HepG2 (cell line): Measurements from ENCODE around the gene IRX4. TPM values are rescaled to one million over a fixed set of nuclear protein-coding genes. Genes with fewer than 3 reads are reported as not detected.

ENCODE experiments used
- ATAC-seq: fragments of 200-7000 bp; cut with Tn5 transposase; 3 replicates; pipeline ENCODE4 v1.9.1; 2020; ENCODE audit warnings: mild to moderate bottlenecking, moderate library complexity
- BruUV-seq: library from RNA; stranded (reverse); fragments of 400-500 nt; replicated peaks from 2 replicates; lab custom pipeline; 2021; lab: Mats Ljungman, UMichigan
- CTCF ChIA-PET: fragments of 300-600 bp; formaldehyde crosslinking; extraction: SDS; loops from one replicate; lab custom pipeline; 2021; ENCODE audit warnings: low total read pairs, inconsistent platforms, low intra/inter-chr PET ratio; lab: Yijun Ruan, JAX
- POLR2A ChIA-PET: fragments of 350-600 bp; sonication (Branson Sonifier 250); formaldehyde crosslinking; loops from one replicate; lab custom pipeline; 2020; ENCODE audit warnings: antibody characterized with exemption, inconsistent platforms; lab: Yijun Ruan, JAX
- DNase-seq: peaks from one replicate; pipeline ENCODE4 v3.0.0-alpha.2; 2015; ENCODE audit warnings: low spot score
- FAIRE-seq: peaks from 3 replicates; lab custom pipeline; 2011; peaks lifted over from hg19 to GRCh38; lab: Jason Lieb, UNC
- H2AFZ ChIP-seq: one replicate; pipeline ENCODE4 v1.6.1; 2011; ENCODE audit warnings: low read length, inconsistent platforms
- H3K27ac ChIP-seq: fragments of 300-600 bp; 3 replicates; pipeline ENCODE4 v1.8.0; 2011; ENCODE audit warnings: mixed run types, mild to moderate bottlenecking, mixed read lengths, low read length, inconsistent platforms; ENCODE audit not compliant: insufficient read depth; ENCODE audit errors: extremely low read length
- H3K27me3 ChIP-seq, 2 experiments: fragments of 200-600 bp in 1 of 2; 2 replicates in 1 of 2; 3 replicates in 1 of 2; pipeline versions ENCODE4 v1.6.0 to v1.8.0; 2011; ENCODE audit warnings: low read length in 2 of 2, mild to moderate bottlenecking in 2 of 2, moderate library complexity in 2 of 2, inconsistent platforms in 1 of 2; ENCODE audit not compliant: insufficient read depth in 2 of 2, control insufficient read depth in 1 of 2
- H3K36me3 ChIP-seq, 2 experiments: fragments of 200-600 bp in 1 of 2; replicated peaks in 1 of 2; 2 replicates in 1 of 2; 3 replicates in 1 of 2; pipeline versions ENCODE4 v1.5.1 to v1.8.0; 2011; ENCODE audit warnings: low read length in 2 of 2, inconsistent platforms in 1 of 2; ENCODE audit not compliant: insufficient read depth in 2 of 2, control insufficient read depth in 1 of 2
- H3K4me1 ChIP-seq: 2 replicates; pipeline ENCODE4 v1.5.1; 2012; ENCODE audit warnings: low read length, inconsistent platforms; ENCODE audit not compliant: insufficient read depth
- H3K4me2 ChIP-seq: 2 replicates; pipeline ENCODE4 v1.6.0; 2011; ENCODE audit warnings: low read depth, low read length, inconsistent platforms
- H3K4me3 ChIP-seq, 3 experiments: fragments of 200-600 bp in 1 of 3; sonication (generic), shearing (Covaris generic) in 1 of 3; replicated peaks in 1 of 3; 2 replicates each; pipeline ENCODE4 v1.5.1; 2011 to 2016; ENCODE audit warnings: low read length in 3 of 3, inconsistent platforms in 2 of 3, low read depth in 2 of 3, mild to moderate bottlenecking in 2 of 3, control low read depth in 1 of 3, mixed read lengths in 1 of 3; ENCODE audit not compliant: insufficient read depth in 1 of 3
- H3K79me2 ChIP-seq: one replicate; pipeline ENCODE4 v1.6.1; 2011; ENCODE audit warnings: low read length, inconsistent platforms; ENCODE audit not compliant: insufficient read depth
- H3K9ac ChIP-seq: 2 replicates; pipeline ENCODE4 v1.6.0; 2011; ENCODE audit warnings: mild to moderate bottlenecking, low read depth, low read length, inconsistent platforms; ENCODE audit not compliant: insufficient read depth
- H3K9me3 ChIP-seq: 2 replicates; pipeline ENCODE4 v1.5.1; 2012; ENCODE audit warnings: mild to moderate bottlenecking, low read length
- H4K20me1 ChIP-seq: 2 replicates; pipeline ENCODE4 v1.6.0; 2011; ENCODE audit warnings: inconsistent platforms, mild to moderate bottlenecking, low read length, moderate library complexity; ENCODE audit not compliant: insufficient read depth
- ADNP ChIP-seq: sonication (generic); formaldehyde crosslinking; IDR thresholded peaks from 2 replicates; pipeline ENCODE4 v1.4.0; 2020; ENCODE audit warnings: missing genetic modification reagents
- AFF4 ChIP-seq: sonication (generic); formaldehyde crosslinking; IDR thresholded peaks from 2 replicates; pipeline ENCODE4 v1.4.0; 2020; ENCODE audit warnings: missing genetic modification reagents
- E2F5 ChIP-seq: sonication (generic); formaldehyde crosslinking; conservative IDR thresholded peaks from 2 replicates; pipeline ENCODE4 v1.4.0; 2020; ENCODE audit warnings: missing genetic modification reagents
- HMGA1 ChIP-seq: sonication (generic); formaldehyde crosslinking; conservative IDR thresholded peaks from 2 replicates; pipeline ENCODE4 v1.4.0; 2020; ENCODE audit warnings: missing genetic modification reagents
- KDM3A ChIP-seq: IDR thresholded peaks from 2 replicates; pipeline ENCODE4 v1.6.1; 2018; ENCODE audit warnings: low read depth, missing compliant biosample characterization
- MED8 ChIP-seq: sonication (generic); formaldehyde crosslinking; IDR thresholded peaks from 2 replicates; pipeline ENCODE4 v1.8.1; 2023; ENCODE audit warnings: mild to moderate bottlenecking, missing genetic modification reagents; ENCODE audit not compliant: insufficient replicate concordance
- MIER2 ChIP-seq: IDR thresholded peaks from 2 replicates; pipeline ENCODE4 v1.6.1; 2016; ENCODE audit warnings: missing biosample characterization, missing genetic modification reagents
- SIX1 ChIP-seq: sonication (generic); formaldehyde crosslinking; IDR thresholded peaks from 2 replicates; pipeline ENCODE4 v1.4.0; 2020; ENCODE audit warnings: missing genetic modification reagents, borderline replicate concordance
- SMC3 ChIP-seq: IDR thresholded peaks from 2 replicates; pipeline ENCODE4 v1.6.1; 2011; ENCODE audit warnings: low read length, improper control_type of control experiment
- TRIM24 ChIP-seq: sonication (generic); formaldehyde crosslinking; IDR thresholded peaks from 2 replicates; pipeline ENCODE4 v1.8.0; 2022; ENCODE audit warnings: mild to moderate bottlenecking, missing genetic modification reagents
- ZFY ChIP-seq: sonication (generic); formaldehyde crosslinking; IDR thresholded peaks from 2 replicates; pipeline ENCODE4 v1.4.0; 2020; ENCODE audit warnings: missing genetic modification reagents
- ZNF44 ChIP-seq: sonication (generic); formaldehyde crosslinking; IDR thresholded peaks from 2 replicates; pipeline ENCODE4 v1.5.1; 2020; ENCODE audit warnings: mild to moderate bottlenecking, missing genetic modification reagents
- ZNF747 ChIP-seq: sonication (generic); formaldehyde crosslinking; IDR thresholded peaks from 2 replicates; pipeline ENCODE4 v1.8.1; 2023; ENCODE audit warnings: missing genetic modification reagents, mild to moderate bottlenecking, borderline replicate concordance
- ZNF790 ChIP-seq: sonication (generic); formaldehyde crosslinking; IDR thresholded peaks from 2 replicates; pipeline ENCODE4 v1.8.0; 2022; ENCODE audit warnings: missing genetic modification reagents, mild to moderate bottlenecking, borderline replicate concordance
- ZNF878 ChIP-seq: sonication (generic); formaldehyde crosslinking; IDR thresholded peaks from 2 replicates; pipeline ENCODE4 v1.8.1; 2023; ENCODE audit warnings: mild to moderate bottlenecking, missing genetic modification reagents, moderate library complexity
- WGBS: methylation state at CpG from one replicate; pipeline ENCODE4 v1.1.6; 2017; ENCODE audit warnings: low lambda C conversion rate; 5-methylcytosine and 5-hydroxymethylcytosine counted together
- in situ Hi-C: cut with HindIII; loops from 2 replicates; pipeline ENCODE4 v1.10.0; 2017; ENCODE audit warnings: low pct_unique_long_range_greater_than_20kb; ENCODE audit not compliant: extremely low pct_ligation_motif_present
- intact Hi-C: fragments of 100-400 bp; cut with micrococcal nuclease; formaldehyde crosslinking; loops from one replicate; pipeline ENCODE4 v1.10.0; 2022; ENCODE audit not compliant: unreplicated experiment
- polyA plus RNA-seq, 8 experiments: library from polyadenylated mRNA; depleted of rRNA in 3 of 8; stranded (reverse) in 7 of 8; unstranded in 1 of 8; fragments of >200 nt; fragmentation: Illumina TruSeq in 4 of 8; extraction: Trizol in 4 of 8; gene quantifications; 2 replicates each; pipeline versions ENCODE4 v1.2.1 to v1.2.3, GENCODE V29; 2011 to 2016; ENCODE audit warnings: low read depth in 4 of 8, missing spikeins in 1 of 8, mixed read lengths in 1 of 8; ENCODE audit not compliant: insufficient read depth in 1 of 8
- total RNA-seq, 5 experiments: library from RNA; depleted of rRNA; stranded (reverse); fragments of >200 nt; fragmentation: Illumina TruSeq; extraction: Trizol; gene quantifications; 2 replicates each; pipeline ENCODE4 v1.2.3, GENCODE V29; 2016; ENCODE audit warnings: low read depth in 1 of 5

IRX4 gene
- total and polyA plus RNA-seq, 2 of the 13 experiments (the other 11 are each of a cell fraction or from before 2014, with no cell fraction given): not detected

GRCh38 chr5:1916041-1917001 is 33.6 kb upstream of the IRX4 start:
- no peak for FAIRE-seq

More at GRCh38 chr5:1916041-1917001, 33.6 kb upstream of the IRX4 start:
- Histone ChIP-seq H3K36me3 (no peaks in the 10 kb centered on the region), H3K4me1 (no peaks in the 10 kb centered on the region), H3K9me3 (no peaks in the 10 kb centered on the region), H3K4me3 (no peak overlapping the region), H4K20me1 (no peaks in the 10 kb centered on the region), H3K79me2 (no peaks in the 10 kb centered on the region), H3K27me3 (peaks cover 16 to 54% of the 10 kb centered on the region in 2 experiments), H2AFZ (no peak overlapping the region), H3K9ac (no peak overlapping the region), H3K4me2 (no peak overlapping the region), H3K27ac (no peak overlapping the region)
- ATAC-seq: no peak
- in situ Hi-C loops: no loop called here
- no TSS peak for BruUV-seq
- intact Hi-C loops: no loop called here
- DNase-seq: no peak
- ChIA-PET POLR2A (no interaction called here), CTCF (no interaction called here)
- TF ChIP-seq TRIM24: no peak
- TF ChIP-seq ZNF790 (CRISPR knock-in tag): no peak
- TF ChIP-seq MED8 (CRISPR knock-in tag): no peak
- no peak for TF ChIP-seq AFF4 (CRISPR knock-in tag)
- no peak for TF ChIP-seq ZNF878
- TF ChIP-seq HMGA1 (CRISPR knock-in tag): no peak
- TF ChIP-seq E2F5 (CRISPR knock-in tag): no peak
- TF ChIP-seq ZNF747 (CRISPR knock-in tag): no peak
- TF ChIP-seq SMC3: no peak
- TF ChIP-seq ADNP: no peak
- TF ChIP-seq SIX1 (CRISPR knock-in tag): no peak
- no peak for TF ChIP-seq KDM3A (CRISPR knock-in tag)
- TF ChIP-seq ZFY: no peak
- no peak for TF ChIP-seq MIER2
- no peak for TF ChIP-seq ZNF44 (CRISPR knock-in tag)
- WGBS: 39% methylated on average over 15 of the region's 34 CpGs
